BJ (cell line): ENCODE measurements around the gene KATNB1. TPM values are rescaled to one million over a fixed set of nuclear protein-coding genes. Genes with fewer than 3 reads are reported as not detected.

Experiments
- CTCF ChIA-PET: fragments of 350-600 bp; formaldehyde crosslinking; extraction: SDS; loops from one replicate; lab custom pipeline; 2021; ENCODE audit warnings: antibody characterized with exemption, inconsistent platforms; lab: Yijun Ruan, JAX
- POLR2A ChIA-PET: fragments of 300-600 bp; sonication (Branson Sonifier 250); formaldehyde crosslinking; extraction: SDS; loops from one replicate; lab custom pipeline; 2021; ENCODE audit warnings: antibody characterized with exemption; lab: Charles Lee
- DNase-seq: peaks from one replicate; pipeline ENCODE4 v3.0.0-alpha.2; 2011; ENCODE audit warnings: low read depth
- H3K27me3 ChIP-seq: 2 replicates; pipeline ENCODE4 v1.6.0; 2011; ENCODE audit warnings: low read length; ENCODE audit not compliant: control insufficient read depth, insufficient read depth
- H3K36me3 ChIP-seq: 2 replicates; pipeline ENCODE4 v1.5.1; 2011; ENCODE audit warnings: low read length; ENCODE audit not compliant: control insufficient read depth, insufficient read depth
- H3K4me3 ChIP-seq: 2 replicates; pipeline ENCODE4 v1.5.1; 2011; ENCODE audit warnings: low read depth, mild to moderate bottlenecking, control low read depth, low read length
- CTCF ChIP-seq: IDR thresholded peaks from 2 replicates; pipeline ENCODE4 v1.5.1; 2011; ENCODE audit warnings: low read depth, mild to moderate bottlenecking, control low read depth, inconsistent platforms, low read length, moderate library complexity; ENCODE audit not compliant: insufficient read depth
- polyA plus RNA-seq: library from polyadenylated mRNA; depleted of rRNA; stranded (reverse); fragments of >200 nt; gene quantifications from 2 replicates; pipeline ENCODE4 v1.2.3, GENCODE V29; 2011; rRNA removed
- small RNA-seq: library from RNA; depleted of rRNA; stranded (forward); fragments of <200 nt; gene quantifications from one replicate; pipeline ENCODE3, GENCODE V24; 2012; ENCODE audit warnings: low replicate concordance, low read depth; ENCODE audit not compliant: insufficient read length

The KATNB1 gene
- polyA plus RNA-seq, 1 experiment, result 28.1 TPM

- no peaks in the 10 kb centered on the region for H3K27me3 ChIP-seq
- H3K36me3 ChIP-seq, result peaks cover 1% of the 10 kb centered on the region
- TF ChIP-seq CTCF, result no peak
- DNase-seq, result no peak
- POLR2A ChIA-PET, result no interaction called here
- no peak overlapping the region for H3K4me3 ChIP-seq
- CTCF ChIA-PET, result interaction anchor here (2.3 kb wide), 1 partner anchor 58 kb away, joined by 6 read pairs; no protein-coding TSS in a partner anchor
Measured at GRCh38 chr16:57805176-57805575, 69.6 kb downstream of the KATNB1 start.

Small RNAs within 50 kb of the gene (small RNA-seq; reads per million reads assigned to genes)
- not detected for gene MIR6772

Other genes with a start within 250 kb of the KATNB1 start
- 28.3 and 40.0 TPM in 2 replicates for gene DOK4, start 249.3 kb upstream of the KATNB1 start, polyA plus RNA-seq
- gene CCDC102A, start 199.2 kb upstream of the KATNB1 start, polyA plus RNA-seq, result 8.2 and 13.6 TPM in 2 replicates
- gene ADGRG5, start 193.1 kb upstream of the KATNB1 start, polyA plus RNA-seq, result not detected in 2 replicates
- 0.44 and 1.1 TPM in 2 replicates for gene ADGRG1, start 107.1 kb upstream of the KATNB1 start, polyA plus RNA-seq
- gene ADGRG3, start 67.5 kb upstream of the KATNB1 start, polyA plus RNA-seq, result not detected in 2 replicates
- gene DRC7, start 41.0 kb upstream of the KATNB1 start, polyA plus RNA-seq, result not detected in 2 replicates
- gene KIFC3, start 66.7 kb downstream of the KATNB1 start, polyA plus RNA-seq, result 35.3 and 60.5 TPM in 2 replicates
- gene CNGB1, start 235.4 kb downstream of the KATNB1 start, polyA plus RNA-seq, result not detected in 2 replicates